Loucy (cell line): ENCODE measurements around the gene NPTXR.
A peak's percentile ranks its signal among the peaks of the same experiment; 100 is the strongest.

ENCODE experiments used
- H2AFZ ChIP-seq: fragments of 200-600 bp; sonication (generic); 2 replicates; pipeline ENCODE4 v1.6.0; 2016; ENCODE audit warnings: antibody characterized with exemption, mild to moderate bottlenecking, low read length, moderate library complexity
- H3F3A ChIP-seq: fragments of 200-600 bp; 2 replicates; pipeline ENCODE4 v1.6.0; 2016; ENCODE audit warnings: antibody characterized with exemption, low read depth, mild to moderate bottlenecking
- H3K27me3 ChIP-seq: fragments of 200-600 bp; sonication (generic); 2 replicates; pipeline ENCODE4 v1.6.1; 2014; ENCODE audit warnings: low read length, mild to moderate bottlenecking; ENCODE audit not compliant: insufficient read depth, poor library complexity, severe bottlenecking
- H3K36me3 ChIP-seq: fragments of 200-600 bp; sonication (generic); 2 replicates; pipeline ENCODE4 v1.6.1; 2016; ENCODE audit warnings: low read length; ENCODE audit not compliant: insufficient read depth
- H3K4me1 ChIP-seq: fragments of 200-600 bp; sonication (generic); 2 replicates; pipeline ENCODE4 v1.5.1; 2014; ENCODE audit warnings: low read length, mild to moderate bottlenecking; ENCODE audit not compliant: insufficient read depth, poor library complexity, severe bottlenecking
- H3K4me2 ChIP-seq: fragments of 200-600 bp; sonication (generic); 2 replicates; pipeline ENCODE4 v1.6.0; 2014; ENCODE audit warnings: antibody characterized with exemption, low read length, low read depth, mild to moderate bottlenecking; ENCODE audit not compliant: poor library complexity, severe bottlenecking
- H3K4me3 ChIP-seq: fragments of 200-600 bp; sonication (generic); 2 replicates; pipeline ENCODE4 v1.5.1; 2014; ENCODE audit warnings: low read length, mild to moderate bottlenecking, mixed read lengths; ENCODE audit not compliant: poor library complexity, severe bottlenecking
- H3K79me2 ChIP-seq: fragments of 200-600 bp; sonication (generic); 2 replicates; pipeline ENCODE4 v1.6.1; 2014; ENCODE audit warnings: low read length; ENCODE audit not compliant: insufficient read depth
- H3K9ac ChIP-seq: fragments of 200-600 bp; sonication (generic); 2 replicates; pipeline ENCODE4 v1.6.0; 2014; ENCODE audit warnings: mild to moderate bottlenecking, low read depth, low read length, moderate library complexity; ENCODE audit not compliant: poor library complexity, severe bottlenecking
- H3K9me2 ChIP-seq: fragments of 200-600 bp; sonication (generic); replicated peaks from 2 replicates; pipeline ENCODE4 v1.6.1; 2016; ENCODE audit warnings: low read depth, low read length, mixed read lengths
- H3K9me3 ChIP-seq: fragments of 200-600 bp; sonication (generic); 2 replicates; pipeline ENCODE4 v1.6.1; 2014; ENCODE audit warnings: mild to moderate bottlenecking, antibody characterized with exemption, low read length, low read depth; ENCODE audit not compliant: insufficient read depth
- H4K20me1 ChIP-seq: fragments of 200-600 bp; sonication (generic); 2 replicates; pipeline ENCODE4 v1.6.0; 2014; ENCODE audit warnings: antibody characterized with exemption, low read length, mild to moderate bottlenecking; ENCODE audit not compliant: insufficient read depth, poor library complexity, severe bottlenecking
- EZH2phosphoT487 ChIP-seq: fragments of 200-600 bp; IDR thresholded peaks from 2 replicates; pipeline ENCODE4 v1.6.1; 2018; ENCODE audit warnings: antibody characterized with exemption, mild to moderate bottlenecking, moderate library complexity, borderline replicate concordance
- TF ChIP-seq, protein P1 (sequence below): fragments of 200-600 bp; sonication (generic); conservative IDR thresholded peaks from 2 replicates; pipeline ENCODE4 v1.5.1; 2014; ENCODE audit warnings: mild to moderate bottlenecking, antibody characterized with exemption, low read length

Gene NPTXR

DNA sequence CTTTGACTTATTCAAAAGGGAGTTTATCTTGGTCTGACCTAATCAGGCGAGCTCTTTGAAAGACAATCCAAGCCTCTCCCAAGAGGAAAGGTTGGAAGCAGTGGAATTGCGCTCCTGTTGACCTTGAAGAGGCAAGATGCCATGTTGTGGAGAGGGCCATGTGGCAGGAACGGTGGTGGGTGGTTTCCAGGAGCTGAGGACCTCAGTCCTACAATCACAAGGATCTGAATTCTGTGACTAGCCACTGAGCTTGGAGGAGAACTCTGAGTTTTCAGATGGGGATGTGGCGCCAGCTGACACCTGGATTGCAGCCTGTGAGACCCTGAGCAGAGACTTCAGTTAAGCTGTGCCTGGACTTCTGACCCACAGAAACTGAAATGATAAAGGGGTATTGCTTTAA lies 34.2 kb upstream of the NPTXR start:
- Histone ChIP-seq H3K36me3 (no peaks in the 10 kb centered on the region), H2AFZ (no peak overlapping the region), H3K9me3 (no peaks in the 10 kb centered on the region), H3K4me3 (no peak overlapping the region), H3K4me2 (no peak overlapping the region), H4K20me1 (no peaks in the 10 kb centered on the region), H3F3A (no peaks in the 10 kb centered on the region), H3K9ac (no peak overlapping the region), H3K79me2 (no peaks in the 10 kb centered on the region), H3K27me3 (peaks cover 4% of the 10 kb centered on the region), H3K4me1 (peaks cover 3% of the 10 kb centered on the region), H3K9me2 (no peaks in the 10 kb centered on the region)
- TF ChIP-seq EZH2phosphoT487 = no peak
- TF ChIP-seq, protein P1, sequence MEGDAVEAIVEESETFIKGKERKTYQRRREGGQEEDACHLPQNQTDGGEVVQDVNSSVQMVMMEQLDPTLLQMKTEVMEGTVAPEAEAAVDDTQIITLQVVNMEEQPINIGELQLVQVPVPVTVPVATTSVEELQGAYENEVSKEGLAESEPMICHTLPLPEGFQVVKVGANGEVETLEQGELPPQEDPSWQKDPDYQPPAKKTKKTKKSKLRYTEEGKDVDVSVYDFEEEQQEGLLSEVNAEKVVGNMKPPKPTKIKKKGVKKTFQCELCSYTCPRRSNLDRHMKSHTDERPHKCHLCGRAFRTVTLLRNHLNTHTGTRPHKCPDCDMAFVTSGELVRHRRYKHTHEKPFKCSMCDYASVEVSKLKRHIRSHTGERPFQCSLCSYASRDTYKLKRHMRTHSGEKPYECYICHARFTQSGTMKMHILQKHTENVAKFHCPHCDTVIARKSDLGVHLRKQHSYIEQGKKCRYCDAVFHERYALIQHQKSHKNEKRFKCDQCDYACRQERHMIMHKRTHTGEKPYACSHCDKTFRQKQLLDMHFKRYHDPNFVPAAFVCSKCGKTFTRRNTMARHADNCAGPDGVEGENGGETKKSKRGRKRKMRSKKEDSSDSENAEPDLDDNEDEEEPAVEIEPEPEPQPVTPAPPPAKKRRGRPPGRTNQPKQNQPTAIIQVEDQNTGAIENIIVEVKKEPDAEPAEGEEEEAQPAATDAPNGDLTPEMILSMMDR = no peak

DNA sequence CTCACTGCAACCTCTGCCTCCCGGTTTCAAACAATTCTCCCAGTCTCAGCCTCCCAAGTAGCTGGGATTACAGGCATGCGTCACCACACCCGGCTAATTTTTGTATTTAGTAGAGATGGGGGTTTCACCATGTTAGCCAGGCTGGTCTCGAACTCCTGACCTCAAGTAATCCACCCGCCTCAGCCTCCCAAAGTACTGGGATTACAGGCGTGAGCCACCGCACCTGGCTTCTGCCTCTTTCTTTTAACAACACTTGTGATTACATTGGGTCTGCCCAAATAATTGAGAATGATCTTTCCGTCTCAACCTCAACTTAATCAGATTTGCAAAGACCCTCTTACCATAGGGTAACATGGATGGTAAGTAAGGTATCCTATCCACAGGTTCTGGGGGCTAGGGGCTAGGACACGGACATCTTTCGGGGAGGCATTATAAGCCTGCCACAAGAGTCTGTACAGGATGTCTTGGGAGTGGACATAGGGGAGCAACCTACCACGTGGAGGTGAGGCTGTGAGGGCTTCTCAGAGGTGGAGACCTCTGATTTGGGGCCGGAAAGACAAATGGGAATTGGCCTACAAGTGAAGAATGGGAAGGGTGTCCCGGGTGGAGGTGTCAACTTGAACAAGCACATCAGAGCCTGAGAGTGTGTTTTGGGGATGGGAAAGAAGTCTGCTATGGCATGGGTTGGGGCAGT lies 30.8 kb upstream of the NPTXR start:
- Histone ChIP-seq H3K4me1 (peaks cover 26% of the 10 kb centered on the region), H4K20me1 (peaks cover 18% of the 10 kb centered on the region), H3K4me3 (no peak overlapping the region), H3K9me2 (no peaks in the 10 kb centered on the region), H3K9ac (no peak overlapping the region), H3K4me2 (no peak overlapping the region), H3F3A (no peaks in the 10 kb centered on the region), H2AFZ (no peak overlapping the region), H3K36me3 (no peaks in the 10 kb centered on the region), H3K27me3 (peaks cover 4% of the 10 kb centered on the region), H3K79me2 (peaks cover 19% of the 10 kb centered on the region), H3K9me3 (no peaks in the 10 kb centered on the region)
- no peak for TF ChIP-seq EZH2phosphoT487
- TF ChIP-seq, protein P1 = no peak

- Histone ChIP-seq H3K79me2 (peaks cover 19% of the 10 kb centered on the region), H3K4me2 (peak overlapping the region; percentile 98), H3K4me3 (no peak overlapping the region), H3K36me3 (no peaks in the 10 kb centered on the region), H3K9me2 (no peaks in the 10 kb centered on the region), H3K9ac (peak overlapping the region; percentile 74), H3K27me3 (peaks cover 4% of the 10 kb centered on the region), H4K20me1 (peaks cover 26% of the 10 kb centered on the region), H2AFZ (no peak overlapping the region), H3K9me3 (no peaks in the 10 kb centered on the region), H3F3A (no peaks in the 10 kb centered on the region), H3K4me1 (peaks cover 27% of the 10 kb centered on the region)
- TF ChIP-seq, protein P1 = no peak
- TF ChIP-seq EZH2phosphoT487 = no peak
Measured at GRCh38 chr22:38873469-38874411, 29.9 kb upstream of the NPTXR start.
